Panc1 (cell line): ENCODE results near the gene XKR7. TPM values are rescaled to one million over a fixed set of nuclear protein-coding genes. Genes with fewer than 3 reads are reported as not detected.

ENCODE experiments used
- ATAC-seq: fragments of 200-7000 bp; cut with Tn5 transposase; 2 replicates; pipeline ENCODE4 v1.9.1; 2020; ENCODE audit warnings: mild to moderate bottlenecking, moderate library complexity
- BruUV-seq: library from RNA; stranded (reverse); fragments of 400-500 nt; replicated peaks from 2 replicates; lab custom pipeline; 2021; lab: Mats Ljungman, UMichigan
- CTCF ChIA-PET: fragments of 300-600 bp; sonication (Branson Sonifier 250); formaldehyde crosslinking; loops from one replicate; lab custom pipeline; 2022; ENCODE audit warnings: antibody characterized with exemption; lab: Charles Lee
- POLR2A ChIA-PET: fragments of 300-600 bp; sonication (Branson Sonifier 250); formaldehyde crosslinking; loops from one replicate; lab custom pipeline; 2022; ENCODE audit warnings: antibody characterized with exemption; lab: Charles Lee
- DNase-seq: peaks from one replicate; pipeline ENCODE4 v3.0.0-alpha.2; 2010; ENCODE audit warnings: low read depth, low spot score
- H3K27ac ChIP-seq: 2 replicates; pipeline ENCODE4 v1.5.1; 2011; ENCODE audit warnings: mild to moderate bottlenecking, low read length, inconsistent platforms
- H3K27me3 ChIP-seq: fragments of 200-500 bp; sonication (Bioruptor generic); 2 replicates; pipeline ENCODE4 v1.6.0; 2014; ENCODE audit warnings: low read length, inconsistent platforms; ENCODE audit not compliant: control insufficient read depth, insufficient read depth
- H3K36me3 ChIP-seq: fragments of 200-500 bp; sonication (Bioruptor generic); 2 replicates; pipeline ENCODE4 v1.5.1; 2014; ENCODE audit warnings: inconsistent platforms, mild to moderate bottlenecking, low read length, moderate library complexity; ENCODE audit not compliant: control insufficient read depth, insufficient read depth
- H3K4me1 ChIP-seq: 2 replicates; pipeline ENCODE4 v1.5.1; 2011; ENCODE audit warnings: inconsistent platforms, mild to moderate bottlenecking, low read length, moderate library complexity; ENCODE audit not compliant: control insufficient read depth, insufficient read depth
- H3K4me3 ChIP-seq, 2 experiments: 2 replicates each; pipeline ENCODE4 v1.5.1; 2011 to 2012; ENCODE audit warnings: low read depth in 2 of 2, low read length in 2 of 2, mild to moderate bottlenecking in 2 of 2, inconsistent platforms in 1 of 2, moderate library complexity in 1 of 2
- H3K9me3 ChIP-seq: fragments of 200-500 bp; sonication (Bioruptor generic); 2 replicates; pipeline ENCODE4 v1.5.1; 2014; ENCODE audit warnings: low read depth, mild to moderate bottlenecking, inconsistent platforms, low read length, moderate library complexity; ENCODE audit not compliant: control insufficient read depth, insufficient read depth
- POLR2AphosphoS5 ChIP-seq: IDR thresholded peaks from 2 replicates; pipeline ENCODE4 v1.6.1; 2012; ENCODE audit warnings: mild to moderate bottlenecking, low read depth, low read length, moderate library complexity
- REST ChIP-seq, 2 experiments: IDR thresholded peaks; 2 replicates each; pipeline ENCODE4 v1.6.1; 2011 to 2012; ENCODE audit warnings: low read depth in 2 of 2, control low read depth in 1 of 2, low read length in 1 of 2, mild to moderate bottlenecking in 1 of 2, moderate library complexity in 1 of 2; ENCODE audit not compliant: insufficient read depth in 1 of 2
- SIN3A ChIP-seq: IDR thresholded peaks from 2 replicates; pipeline ENCODE4 v1.6.1; 2012; ENCODE audit warnings: low read depth, mild to moderate bottlenecking, low read length, moderate library complexity, borderline replicate concordance; ENCODE audit not compliant: insufficient read depth
- TCF7L2 ChIP-seq: IDR thresholded peaks from 2 replicates; pipeline ENCODE4 v1.6.1; 2011; ENCODE audit warnings: mild to moderate bottlenecking, low read depth, low read length, inconsistent platforms
- in situ Hi-C: cut with HindIII; loops from 2 replicates; pipeline ENCODE4 v1.10.0; 2016; ENCODE audit warnings: low sequenced_read_pairs, low pct_unique_long_range_greater_than_20kb
- intact Hi-C: fragments of 100-400 bp; cut with micrococcal nuclease; formaldehyde crosslinking; loops from one replicate; pipeline ENCODE4 v1.10.0; 2022; ENCODE audit not compliant: unreplicated experiment
- total RNA-seq: library from RNA; stranded (reverse); gene quantifications from one replicate; pipeline ENCODE4 v1.2.1, GENCODE V29; 2021; ENCODE audit not compliant: unreplicated experiment
- TF ChIP-seq, protein P1 (sequence below): fragments of 450-650 bp; IDR thresholded peaks from 2 replicates; pipeline ENCODE4 v1.5.1; 2017; ENCODE audit warnings: mild to moderate bottlenecking

XKR7 gene
- total RNA-seq, 1 experiment from 2014 or later = 6.2 TPM

DNA sequence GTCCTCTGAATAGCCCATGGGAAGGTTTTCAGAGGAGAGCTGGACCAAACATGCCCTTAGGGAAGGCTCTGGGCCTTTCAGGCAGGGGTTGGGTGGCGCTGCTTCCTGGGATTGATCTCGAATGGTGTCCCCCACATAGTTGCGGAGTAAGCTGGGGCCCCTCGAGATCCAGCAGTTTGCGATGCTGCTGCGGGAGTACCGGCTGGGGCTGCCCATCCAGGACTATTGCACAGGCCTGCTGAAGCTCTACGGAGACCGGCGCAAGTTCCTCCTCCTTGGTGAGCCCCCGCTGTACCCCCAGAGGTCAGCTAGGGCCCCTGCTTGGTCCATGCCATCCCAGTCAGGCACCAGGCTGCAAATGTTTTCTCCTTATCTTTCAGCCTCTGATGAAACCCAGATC lies 61.6 kb downstream of the XKR7 start:
- no TSS peak for BruUV-seq
- ChIA-PET CTCF (interaction anchor here (0.5 to 4.0 kb wide), 7 partner anchors 12 to 206 kb away, joined by 3 to 28 read pairs (median 5); partner anchors contain the start of gene PDRG1), POLR2A (interaction anchor here (0.7 kb wide), 1 partner anchor 49 kb away, joined by 12 read pairs; no protein-coding TSS in a partner anchor)
- DNase-seq (no peak), ATAC-seq (no peak)
- in situ Hi-C loops = no loop called here
- Histone ChIP-seq H3K9me3 (no peaks in the 10 kb centered on the region), H3K4me1 (peaks cover 15% of the 10 kb centered on the region), H3K27me3 (no peaks in the 10 kb centered on the region; the same call in 1 of the 2 replicates), H3K4me3 (no peak overlapping the region), H3K27ac (no peak overlapping the region), H3K36me3 (no peaks in the 10 kb centered on the region)
- TF ChIP-seq REST (IDR thresholded peaks at IDR 0.05; ENCODE audit: insufficient read depth in 1 of 2, low read depth in 2 of 2, low read length in 1 of 2) (no peak), SIN3A (no peak), TCF7L2 (no peak), POLR2AphosphoS5 (no peak)
- TF ChIP-seq, protein P1, sequence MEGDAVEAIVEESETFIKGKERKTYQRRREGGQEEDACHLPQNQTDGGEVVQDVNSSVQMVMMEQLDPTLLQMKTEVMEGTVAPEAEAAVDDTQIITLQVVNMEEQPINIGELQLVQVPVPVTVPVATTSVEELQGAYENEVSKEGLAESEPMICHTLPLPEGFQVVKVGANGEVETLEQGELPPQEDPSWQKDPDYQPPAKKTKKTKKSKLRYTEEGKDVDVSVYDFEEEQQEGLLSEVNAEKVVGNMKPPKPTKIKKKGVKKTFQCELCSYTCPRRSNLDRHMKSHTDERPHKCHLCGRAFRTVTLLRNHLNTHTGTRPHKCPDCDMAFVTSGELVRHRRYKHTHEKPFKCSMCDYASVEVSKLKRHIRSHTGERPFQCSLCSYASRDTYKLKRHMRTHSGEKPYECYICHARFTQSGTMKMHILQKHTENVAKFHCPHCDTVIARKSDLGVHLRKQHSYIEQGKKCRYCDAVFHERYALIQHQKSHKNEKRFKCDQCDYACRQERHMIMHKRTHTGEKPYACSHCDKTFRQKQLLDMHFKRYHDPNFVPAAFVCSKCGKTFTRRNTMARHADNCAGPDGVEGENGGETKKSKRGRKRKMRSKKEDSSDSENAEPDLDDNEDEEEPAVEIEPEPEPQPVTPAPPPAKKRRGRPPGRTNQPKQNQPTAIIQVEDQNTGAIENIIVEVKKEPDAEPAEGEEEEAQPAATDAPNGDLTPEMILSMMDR = no peak
- intact Hi-C loops = no loop called here

GRCh38 chr20:32031007-32031958 lies 63.3 kb downstream of the XKR7 start:
- ATAC-seq (peak; percentile 97), DNase-seq (peak; percentile 71)
- POLR2A ChIA-PET = interaction anchor here (1.0 kb wide), 1 partner anchor 180 kb away, joined by 3 read pairs; no protein-coding TSS in a partner anchor
- no peaks in the 10 kb centered on the region for H3K9me3 ChIP-seq
- intact Hi-C loops = loop anchor here (1.0 to 5.0 kb wide), 3 partner anchors 79 to 208 kb away; partner anchors contain the start of gene PDRG1
- BruUV-seq = no TSS peak
- peak overlapping the region; percentile 29; the same call in 1 of the 2 replicates for H3K27ac ChIP-seq
- in situ Hi-C loops = no loop called here
- no peaks in the 10 kb centered on the region; the same call in 1 of the 2 replicates for H3K27me3 ChIP-seq
- CTCF ChIA-PET = interaction anchor here (0.6 to 4.0 kb wide), 14 partner anchors 11 to 207 kb away, joined by 3 to 28 read pairs (median 4); partner anchors contain the start of gene PDRG1
- H3K4me3 ChIP-seq = peak overlapping the region; percentile 20 to 38
- TF ChIP-seq POLR2AphosphoS5 (peak; percentile 52; the same call in 1 of the 2 replicates), SIN3A (no peak), TCF7L2 (no peak), REST (IDR thresholded peaks at IDR 0.05; ENCODE audit: insufficient read depth in 1 of 2, low read depth in 2 of 2, low read length in 1 of 2) (no peak; a peak in 1 of 4 replicates)
- TF ChIP-seq, protein P1 = peak; percentile 100
- H3K36me3 ChIP-seq = no peaks in the 10 kb centered on the region
- peaks cover 15% of the 10 kb centered on the region for H3K4me1 ChIP-seq
